Activated CD4-positive, alpha-beta T cell treated with anti-CD3 and anti-CD28 coated beads, Interleukin-2, amount 10 ng/mL, durations not matched to agents 7 days and 5 days (primary cell): ENCODE measurements around the gene SBNO2. TPM values are rescaled to one million over a fixed set of nuclear protein-coding genes. Genes with fewer than 3 reads are reported as not detected.
A peak's percentile ranks its signal among the peaks of the same experiment; 100 is the strongest.
"Not testable (repeated sequence)": the region's sequence is repeated elsewhere in the genome, so short reads cannot be mapped to it uniquely, and the experiment has no call there.

Experiments
- CTCF ChIA-PET: fragments of 350-600 bp; sonication (Branson Sonifier 250); formaldehyde crosslinking; loops from one replicate; lab custom pipeline; 2021; ENCODE audit warnings: antibody characterized with exemption; lab: Charles Lee
- POLR2A ChIA-PET: fragments of 350-600 bp; sonication (Branson Sonifier 250); formaldehyde crosslinking; loops from one replicate; lab custom pipeline; 2021; ENCODE audit warnings: antibody characterized with exemption; lab: Charles Lee
- DNase-seq: peaks from one replicate; pipeline ENCODE4 v3.0.0-alpha.2; 2020
- H3K27ac Mint-ChIP-seq: one replicate; pipeline ENCODE4 v1.8.0; 2021; ENCODE audit warnings: mild to moderate bottlenecking, moderate library complexity, mixed read lengths
- H3K27me3 Mint-ChIP-seq: one replicate; pipeline ENCODE4 v1.8.0; 2021; ENCODE audit warnings: mixed read lengths
- H3K36me3 Mint-ChIP-seq: one replicate; pipeline ENCODE4 v1.8.0; 2021; ENCODE audit warnings: low read depth, mixed read lengths
- H3K4me1 Mint-ChIP-seq: one replicate; pipeline ENCODE4 v1.8.0; 2021; ENCODE audit warnings: mixed read lengths
- H3K4me3 Mint-ChIP-seq: one replicate; pipeline ENCODE4 v1.8.0; 2021; ENCODE audit warnings: mild to moderate bottlenecking, moderate library complexity, mixed read lengths
- H3K9me3 Mint-ChIP-seq: one replicate; pipeline ENCODE4 v1.8.0; 2021; ENCODE audit warnings: mixed read lengths
- total RNA-seq, 2 experiments: library from RNA; stranded (reverse); gene quantifications; one replicate each; pipeline ENCODE4 v1.2.3, GENCODE V29; 2021

The SBNO2 gene
- total RNA-seq, 2 experiments from 2014 or later, result 84.7 to 91.7 TPM

GRCh38 chr19:1121395-1121794 is 52.7 kb downstream of the SBNO2 start:
- CTCF ChIA-PET, result no interaction called here
- no peak overlapping the region for H3K27ac Mint-ChIP-seq
- no peak for DNase-seq

DNA sequence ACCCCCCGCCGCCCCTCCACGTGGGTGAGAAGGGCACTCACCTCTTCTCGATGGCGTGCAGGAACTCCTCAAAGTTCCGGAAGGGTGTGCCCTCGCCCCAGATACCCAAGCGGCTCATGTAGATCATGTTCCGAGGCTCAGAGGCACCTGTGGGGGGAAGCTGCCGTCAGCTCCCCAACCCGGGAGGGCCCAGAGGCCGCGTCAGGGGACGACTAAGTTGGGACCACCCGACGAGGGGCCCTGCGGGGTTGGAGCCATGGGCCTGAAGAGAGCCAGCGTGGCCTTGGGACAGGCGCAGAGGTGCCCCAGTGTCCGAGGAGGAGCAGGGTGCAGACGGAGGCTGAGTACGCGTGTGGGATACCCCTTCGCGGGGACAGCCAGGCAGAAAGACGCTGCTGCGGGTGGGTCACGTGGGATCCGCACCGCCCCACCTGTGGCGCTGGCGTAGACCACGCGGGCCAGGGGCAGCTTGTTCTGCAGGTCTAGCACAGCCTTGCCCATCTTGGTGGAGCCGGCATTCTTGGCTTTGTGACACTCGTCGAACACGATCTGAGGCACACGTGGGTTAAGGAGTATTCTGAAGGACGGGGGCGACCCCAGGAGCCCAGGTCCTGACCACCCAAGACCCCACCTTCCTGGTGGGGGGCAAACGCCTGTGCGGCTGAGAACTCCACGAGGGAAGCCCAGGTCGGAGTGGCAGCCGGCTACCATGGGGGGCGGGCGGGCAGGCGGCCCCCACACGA is 54.4 kb downstream of the SBNO2 start:
- POLR2A ChIA-PET, result no interaction called here
- CTCF ChIA-PET, result interaction anchor here (0.7 kb wide), 1 partner anchor 1611 kb away, joined by 3 read pairs; no protein-coding TSS in a partner anchor
- H3K36me3 Mint-ChIP-seq, result peaks cover 28% of the 10 kb centered on the region
- H3K4me3 Mint-ChIP-seq, result no peak overlapping the region
- no peak for DNase-seq
- no peak overlapping the region for H3K27ac Mint-ChIP-seq
- H3K4me1 Mint-ChIP-seq, result no peaks in the 10 kb centered on the region
- no peaks in the 10 kb centered on the region for H3K9me3 Mint-ChIP-seq
- H3K27me3 Mint-ChIP-seq, result no peaks in the 10 kb centered on the region

More at GRCh38 chr19:1121395-1121794, 52.7 kb downstream of the SBNO2 start:
- H3K4me3 Mint-ChIP-seq, result no peak overlapping the region
- peaks cover 28% of the 10 kb centered on the region for H3K36me3 Mint-ChIP-seq
- no peaks in the 10 kb centered on the region for H3K27me3 Mint-ChIP-seq
- H3K9me3 Mint-ChIP-seq, result no peaks in the 10 kb centered on the region
- no peaks in the 10 kb centered on the region for H3K4me1 Mint-ChIP-seq
- POLR2A ChIA-PET, result no interaction called here

DNA sequence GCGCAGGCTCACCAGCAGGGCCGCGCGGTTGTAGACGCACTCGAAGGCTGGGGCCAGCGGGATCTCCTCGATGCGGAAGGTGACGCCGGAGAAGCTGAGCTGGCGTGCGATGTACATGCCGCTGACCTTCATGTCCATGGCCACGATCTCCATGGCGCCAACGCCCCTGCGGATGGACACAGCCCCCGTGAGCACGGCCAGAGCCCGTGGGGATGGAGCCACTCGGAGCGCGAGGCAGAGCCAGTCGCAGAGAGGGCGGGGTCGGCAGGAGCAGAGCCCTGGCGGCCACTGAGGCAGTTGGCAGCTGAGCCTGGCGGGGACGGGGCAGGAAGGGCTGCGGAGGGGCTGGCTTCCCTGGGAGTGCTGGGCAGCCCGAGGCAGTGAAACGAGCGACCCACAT is 55.1 kb downstream of the SBNO2 start:
- H3K4me1 Mint-ChIP-seq, result no peaks in the 10 kb centered on the region
- H3K36me3 Mint-ChIP-seq, result peaks cover 29% of the 10 kb centered on the region
- no peaks in the 10 kb centered on the region for H3K27me3 Mint-ChIP-seq
- no peak for DNase-seq
- no peak overlapping the region for H3K4me3 Mint-ChIP-seq
- CTCF ChIA-PET, result interaction anchor here (0.7 to 2.4 kb wide), 2 partner anchors 12 to 1611 kb away, joined by 3 to 6 read pairs; no protein-coding TSS in a partner anchor
- no peaks in the 10 kb centered on the region for H3K9me3 Mint-ChIP-seq
- POLR2A ChIA-PET, result no interaction called here
- H3K27ac Mint-ChIP-seq, result no peak overlapping the region

GRCh38 chr19:1117654-1118053 is 56.4 kb downstream of the SBNO2 start:
- Mint-ChIP-seq H3K4me3 (no peak overlapping the region), H3K9me3 (no peaks in the 10 kb centered on the region), H3K27me3 (no peaks in the 10 kb centered on the region), H3K27ac (no peak overlapping the region), H3K4me1 (peaks cover 3% of the 10 kb centered on the region), H3K36me3 (peaks cover 23% of the 10 kb centered on the region)
- POLR2A ChIA-PET, result no interaction called here
- CTCF ChIA-PET, result interaction anchor here (2.4 kb wide), 1 partner anchor 13 kb away, joined by 6 read pairs; no protein-coding TSS in a partner anchor
- no peak for DNase-seq

GRCh38 chr19:1116726-1117581 is 57.1 kb downstream of the SBNO2 start:
- peaks cover 23% of the 10 kb centered on the region for H3K36me3 Mint-ChIP-seq
- no peak overlapping the region for H3K27ac Mint-ChIP-seq
- H3K9me3 Mint-ChIP-seq, result no peaks in the 10 kb centered on the region
- ChIA-PET POLR2A (no interaction called here), CTCF (interaction anchor here (2.4 kb wide), 1 partner anchor 14 kb away, joined by 6 read pairs; no protein-coding TSS in a partner anchor)
- H3K4me3 Mint-ChIP-seq, result no peak overlapping the region
- peaks cover 3% of the 10 kb centered on the region for H3K4me1 Mint-ChIP-seq
- DNase-seq, result no peak
- no peaks in the 10 kb centered on the region for H3K27me3 Mint-ChIP-seq

DNA sequence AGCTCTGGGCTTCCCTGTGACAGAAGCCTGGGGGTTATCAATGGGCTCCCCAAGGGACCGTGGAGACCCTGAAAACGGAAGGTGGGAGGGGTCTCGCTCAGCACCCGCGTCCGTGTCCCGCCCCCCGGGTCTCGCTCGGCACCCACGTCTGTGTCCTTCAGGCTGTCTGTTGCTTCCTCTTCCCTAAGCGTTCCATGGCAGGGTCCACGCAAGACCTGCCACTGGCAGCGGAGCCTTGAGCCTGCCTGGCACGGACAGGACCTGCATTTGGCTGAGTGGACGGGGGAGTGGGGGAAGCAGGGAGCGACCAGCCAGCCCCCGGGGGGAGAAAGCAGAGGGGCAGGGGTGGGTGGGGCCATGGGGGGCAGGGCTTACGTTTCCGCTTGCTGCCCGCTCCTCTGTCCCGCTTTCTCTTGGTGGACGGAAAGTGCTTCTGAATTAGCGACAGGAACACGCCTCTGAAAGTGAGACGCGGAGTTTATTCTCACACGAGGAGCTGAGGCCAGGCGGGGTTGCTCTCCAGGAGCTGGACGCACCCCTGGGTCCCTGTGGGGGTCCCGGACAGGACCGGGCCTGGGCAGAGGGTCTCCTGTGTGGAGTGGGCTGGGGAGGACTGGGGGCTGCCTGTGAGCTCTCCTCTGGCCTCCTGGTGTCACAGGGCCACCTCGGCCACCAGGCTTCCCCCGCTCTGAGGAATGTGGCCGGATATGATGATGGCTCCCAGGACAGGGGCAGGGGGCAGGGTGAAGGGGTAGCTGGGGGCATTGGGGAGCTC is 58.2 kb downstream of the SBNO2 start:
- peaks cover 17% of the 10 kb centered on the region for H3K36me3 Mint-ChIP-seq
- ChIA-PET POLR2A (no interaction called here), CTCF (no interaction called here)
- no peak overlapping the region for H3K4me3 Mint-ChIP-seq
- H3K4me1 Mint-ChIP-seq, result peaks cover 3% of the 10 kb centered on the region
- no peak overlapping the region for H3K27ac Mint-ChIP-seq
- no peaks in the 10 kb centered on the region for H3K27me3 Mint-ChIP-seq
- H3K9me3 Mint-ChIP-seq, result no peaks in the 10 kb centered on the region
- no peak for DNase-seq

GRCh38 chr19:1114728-1115127 is 59.3 kb downstream of the SBNO2 start:
- H3K9me3 Mint-ChIP-seq, H3K27me3 Mint-ChIP-seq, POLR2A ChIA-PET, H3K4me1 Mint-ChIP-seq, H3K4me3 Mint-ChIP-seq, H3K27ac Mint-ChIP-seq, DNase-seq: not testable (repeated sequence)
- peaks cover 13% of the 10 kb centered on the region for H3K36me3 Mint-ChIP-seq
- CTCF ChIA-PET, result interaction anchor here (1.4 to 3.5 kb wide), 3 partner anchors 9 to 87 kb away, joined by 3 to 15 read pairs (median 13); no protein-coding TSS in a partner anchor

GRCh38 chr19:1113986-1114483 is 60.0 kb downstream of the SBNO2 start:
- no peak overlapping the region for H3K4me3 Mint-ChIP-seq
- peaks cover 3% of the 10 kb centered on the region for H3K4me1 Mint-ChIP-seq
- no peaks in the 10 kb centered on the region for H3K9me3 Mint-ChIP-seq
- no peak overlapping the region for H3K27ac Mint-ChIP-seq
- POLR2A ChIA-PET, result no interaction called here
- DNase-seq, result no peak
- peaks cover 13% of the 10 kb centered on the region for H3K36me3 Mint-ChIP-seq
- H3K27me3 Mint-ChIP-seq, result no peaks in the 10 kb centered on the region
- CTCF ChIA-PET, result interaction anchor here (0.7 to 3.5 kb wide), 14 partner anchors 9 to 130 kb away, joined by 3 to 22 read pairs (median 6); partner anchors contain the start of gene GPX4

DNA sequence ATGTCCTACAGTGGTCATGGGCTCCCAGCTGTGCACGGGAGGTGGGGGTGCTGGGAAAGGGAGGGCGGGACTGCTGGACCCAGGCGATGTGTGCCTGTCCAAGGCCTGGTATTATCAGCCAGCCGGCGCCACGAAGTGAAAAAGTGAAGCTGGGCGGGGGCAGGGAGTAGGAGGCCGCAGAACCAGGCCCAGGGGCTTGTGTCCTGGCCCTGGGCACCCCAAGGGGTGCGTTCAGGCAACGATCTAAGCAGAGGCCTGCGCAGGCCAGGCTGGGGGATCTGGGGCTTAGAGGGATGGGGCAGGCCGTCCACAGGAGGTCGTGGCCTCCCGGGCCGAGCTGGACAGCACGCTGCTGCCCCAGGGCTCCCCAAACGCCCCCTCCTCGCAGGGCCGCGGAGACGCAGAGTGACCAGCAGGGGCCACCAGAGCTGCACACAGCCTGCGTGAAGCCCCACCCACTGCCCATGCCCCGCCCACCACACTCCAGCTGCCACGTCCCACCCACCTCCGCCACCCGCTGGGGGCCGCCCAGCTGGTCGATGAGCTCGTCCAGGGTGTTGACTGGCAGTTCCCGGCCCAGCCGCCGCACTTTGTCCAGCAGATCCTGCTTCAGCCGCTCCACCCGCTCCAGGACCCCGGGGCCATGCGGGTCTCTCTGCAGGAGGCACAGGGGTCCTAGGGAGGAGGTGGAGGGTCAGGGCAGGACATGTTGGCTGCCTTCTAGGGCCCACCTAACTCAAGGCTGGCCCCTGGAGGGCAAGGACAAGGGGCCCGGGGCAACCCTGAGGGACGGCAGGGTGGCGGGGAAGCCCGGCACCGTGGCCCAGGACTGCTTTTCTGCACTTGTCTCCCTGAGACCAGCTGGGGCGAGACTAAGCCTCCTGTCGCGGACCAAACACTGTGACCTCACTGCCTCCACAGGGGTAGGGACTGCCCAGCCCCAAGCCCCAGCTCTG is 60.8 kb downstream of the SBNO2 start:
- Mint-ChIP-seq H3K27ac (no peak overlapping the region), H3K36me3 (peaks cover 8% of the 10 kb centered on the region), H3K27me3 (no peaks in the 10 kb centered on the region), H3K4me3 (no peak overlapping the region), H3K9me3 (no peaks in the 10 kb centered on the region), H3K4me1 (peaks cover 3% of the 10 kb centered on the region)
- CTCF ChIA-PET, result interaction anchor here (0.7 to 3.5 kb wide), 17 partner anchors 10 to 131 kb away, joined by 3 to 22 read pairs (median 5); partner anchors contain the start of gene GPX4
- peak; percentile 87 for DNase-seq
- POLR2A ChIA-PET, result no interaction called here

GRCh38 chr19:1112268-1113029 is 61.6 kb downstream of the SBNO2 start:
- no peaks in the 10 kb centered on the region for H3K9me3 Mint-ChIP-seq
- no peak for DNase-seq
- peaks cover 3% of the 10 kb centered on the region for H3K36me3 Mint-ChIP-seq
- H3K4me1 Mint-ChIP-seq, result peaks cover 3% of the 10 kb centered on the region
- no peaks in the 10 kb centered on the region for H3K27me3 Mint-ChIP-seq
- POLR2A ChIA-PET, result no interaction called here
- no peak overlapping the region for H3K27ac Mint-ChIP-seq
- CTCF ChIA-PET, result interaction anchor here (1.1 to 3.5 kb wide), 10 partner anchors 9 to 132 kb away, joined by 3 to 22 read pairs (median 8); partner anchors contain the start of gene GPX4
- no peak overlapping the region for H3K4me3 Mint-ChIP-seq
